HG03097 (cell line): ENCODE data around the gene SLC16A3.
"Not testable (repeated sequence)": the region's sequence is repeated elsewhere in the genome, so short reads cannot be mapped to it uniquely, and the experiment has no call there.

ENCODE experiments used
- ATAC-seq: cut with Tn5 transposase; IDR thresholded peaks from one replicate; pipeline ENCODE4 v1.9.1; 2021; ENCODE audit not compliant: unreplicated experiment, low FRiP score

SLC16A3 gene

DNA sequence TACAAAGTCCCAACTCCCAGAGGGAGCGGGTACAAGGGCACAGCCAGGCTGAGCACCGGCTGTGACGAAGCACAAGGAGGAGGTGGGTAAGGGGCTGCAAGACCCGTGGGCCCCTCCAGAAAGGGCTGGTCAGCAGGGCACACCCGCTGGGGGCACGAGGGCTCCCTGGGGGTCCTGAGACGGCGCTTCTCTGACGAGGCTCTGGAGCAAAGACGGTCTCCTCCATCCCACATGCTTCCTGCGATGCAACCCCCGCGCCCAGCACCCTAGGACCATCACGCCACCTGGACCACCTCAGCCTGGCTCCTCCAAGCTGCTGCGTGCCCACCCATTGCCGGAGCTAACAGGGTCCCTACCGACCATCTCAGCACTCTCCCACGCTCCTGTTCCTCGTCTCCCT is 24.9 kb upstream of the SLC16A3 start:
- no peak for ATAC-seq

- ATAC-seq = no peak
These were observed 23.8 kb upstream of the SLC16A3 start for GRCh38 chr17:82204831-82205719.

GRCh38 chr17:82205720-82206508 is 22.9 kb upstream of the SLC16A3 start:
- ATAC-seq = no peak

DNA sequence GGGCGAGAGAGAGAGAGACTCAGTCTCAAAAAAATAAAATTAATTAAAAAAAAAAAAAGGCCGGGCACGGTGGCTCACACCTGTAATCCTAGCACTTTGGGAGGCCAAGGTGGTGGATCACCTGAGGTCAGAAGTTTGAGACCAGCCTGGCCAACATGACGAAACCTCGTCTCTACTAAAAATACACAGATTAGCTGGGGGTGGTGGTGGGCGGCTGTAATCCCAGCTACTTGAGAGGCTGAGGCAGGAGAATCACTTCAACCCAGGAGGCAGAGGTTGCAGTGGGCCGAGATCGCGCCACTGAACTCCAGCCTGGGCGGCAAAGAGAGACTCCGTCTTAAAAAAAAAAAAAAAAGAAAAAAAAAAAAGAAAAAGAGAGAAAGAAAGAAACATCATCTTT is 18.2 kb upstream of the SLC16A3 start:
- not testable (repeated sequence) for ATAC-seq

GRCh38 chr17:82212331-82213250 is 16.3 kb upstream of the SLC16A3 start, which contains the start of gene CCDC57:
TSS of gene CCDC57 (minus strand) at chr17:82212842. CDS start at chr17:82201944, 10,898 bp downstream.
- peak; percentile 65 for ATAC-seq

DNA sequence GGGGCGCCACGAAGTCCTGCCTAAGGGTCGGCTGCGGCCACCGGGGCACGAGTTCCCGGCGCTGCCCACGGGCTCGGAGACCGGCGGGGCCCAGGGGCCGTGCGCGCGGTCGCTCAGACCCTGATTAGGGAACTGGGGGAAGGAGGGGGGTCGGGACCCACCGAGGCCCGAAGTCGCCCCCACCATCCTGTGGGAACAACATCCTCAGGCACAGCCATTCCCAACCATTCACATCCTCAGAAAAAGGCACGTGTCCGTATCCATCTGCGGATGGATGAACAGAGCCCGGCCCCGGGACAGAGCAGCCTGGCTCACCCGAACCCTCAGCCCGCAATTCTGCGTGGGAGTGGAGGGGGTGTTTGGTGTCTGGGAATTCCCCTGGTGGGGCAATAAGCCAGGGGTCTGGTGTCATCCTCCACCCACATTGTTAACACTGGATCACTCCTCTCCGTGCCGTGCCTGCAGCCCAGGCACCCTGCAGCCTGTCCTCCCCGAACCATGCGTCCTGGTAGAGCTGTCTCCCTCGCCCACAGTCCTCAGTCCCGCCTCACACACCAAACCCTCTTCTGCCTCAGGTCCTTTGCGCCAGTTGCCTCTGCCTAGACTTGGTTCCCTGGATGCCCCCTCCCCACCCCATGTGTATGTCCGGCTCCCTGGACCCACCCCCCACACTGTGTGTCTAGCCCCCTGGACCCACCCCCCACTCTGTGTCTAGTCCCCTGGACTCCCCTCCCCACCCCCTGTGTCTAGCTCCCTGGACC is 15.4 kb upstream of the SLC16A3 start:
- no peak for ATAC-seq

- no peak for ATAC-seq
These were observed 14.7 kb upstream of the SLC16A3 start for GRCh38 chr17:82214012-82214628.

DNA sequence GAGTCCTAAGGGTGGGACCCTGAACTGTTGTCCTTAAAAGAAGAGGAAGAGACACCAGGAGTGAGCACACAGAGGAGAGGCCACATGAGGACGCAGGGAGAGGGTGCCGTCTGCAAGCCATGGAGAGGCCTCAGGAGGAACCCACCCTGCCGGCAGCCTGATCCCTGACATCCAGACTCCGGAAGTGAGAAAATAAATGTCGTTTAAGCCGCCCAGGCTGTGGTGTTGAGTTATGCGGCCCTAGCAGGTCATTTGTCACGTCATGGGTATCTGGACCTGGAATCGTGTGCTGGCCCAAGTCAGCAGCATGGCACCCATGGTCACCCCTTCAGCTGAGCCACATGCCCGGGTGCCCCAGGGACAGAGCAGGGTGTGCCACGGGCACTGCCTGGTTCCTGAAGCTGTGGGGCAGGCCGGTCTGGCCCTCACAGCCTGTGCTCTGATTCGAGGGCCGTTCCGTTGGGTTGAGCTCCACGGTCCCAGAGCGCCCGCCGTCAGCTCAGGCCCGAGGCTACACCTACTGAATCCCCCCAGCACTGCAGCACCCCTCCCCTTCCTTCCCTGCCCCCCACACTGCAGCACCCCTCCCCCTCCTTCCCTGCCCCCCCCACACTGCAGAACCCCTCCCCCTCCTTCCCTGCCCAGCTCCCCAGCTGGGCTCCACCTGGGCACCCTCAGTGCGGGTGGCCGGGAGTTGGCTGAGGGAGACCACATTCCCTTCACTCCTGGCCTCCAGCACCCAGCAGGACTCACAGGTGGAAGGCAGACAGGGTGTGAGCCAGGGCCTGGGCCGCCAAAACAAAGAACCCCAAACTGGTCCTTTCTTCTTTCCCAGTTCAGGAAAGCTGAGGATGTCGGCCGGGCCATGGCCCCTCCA is 13.5 kb upstream of the SLC16A3 start:
- ATAC-seq = no peak

GRCh38 chr17:82215972-82216300 is 12.9 kb upstream of the SLC16A3 start:
- ATAC-seq = no peak

DNA sequence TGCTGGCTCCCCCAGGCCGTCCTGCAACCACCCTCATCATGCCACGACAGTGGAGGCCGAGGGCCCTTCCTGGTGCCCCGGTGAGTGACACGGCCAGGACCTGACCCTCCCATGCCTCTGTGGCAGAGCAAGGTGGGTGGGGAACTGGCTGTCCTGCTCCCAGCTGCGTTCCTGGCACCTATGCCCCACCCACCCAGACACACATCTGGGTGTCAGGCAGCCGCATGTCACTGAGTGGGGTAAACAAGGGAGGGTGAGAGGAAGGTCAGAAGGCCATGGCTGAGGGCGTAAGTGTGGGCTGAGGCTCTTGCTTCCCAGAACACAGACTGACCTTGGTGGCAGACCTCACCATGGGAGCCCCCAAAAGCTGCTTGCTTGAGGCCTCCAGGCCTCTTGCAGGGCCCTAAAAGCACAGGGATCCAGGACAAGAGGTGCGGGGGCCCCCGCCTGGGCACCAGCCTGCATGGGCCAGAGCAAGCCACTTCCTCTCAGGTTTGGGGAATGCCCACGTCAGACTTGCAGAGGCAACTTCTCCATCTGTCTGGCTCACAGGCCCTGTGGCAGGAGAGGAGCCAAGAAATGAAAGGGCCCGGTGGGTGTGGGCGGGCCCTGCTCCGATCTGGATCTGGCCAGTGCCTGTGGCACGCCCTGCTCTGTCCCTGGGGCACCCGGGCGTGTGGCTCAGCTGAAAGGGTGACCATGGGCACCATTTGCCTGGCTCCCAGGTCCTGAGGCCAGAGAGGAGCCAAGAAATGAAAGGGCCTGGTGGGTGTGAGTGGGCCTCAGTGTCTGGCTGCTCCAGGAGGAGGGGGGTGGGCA is 12.3 kb upstream of the SLC16A3 start:
- peak; percentile 37 for ATAC-seq

GRCh38 chr17:82217120-82217529 is 11.7 kb upstream of the SLC16A3 start:
- ATAC-seq = no peak

DNA sequence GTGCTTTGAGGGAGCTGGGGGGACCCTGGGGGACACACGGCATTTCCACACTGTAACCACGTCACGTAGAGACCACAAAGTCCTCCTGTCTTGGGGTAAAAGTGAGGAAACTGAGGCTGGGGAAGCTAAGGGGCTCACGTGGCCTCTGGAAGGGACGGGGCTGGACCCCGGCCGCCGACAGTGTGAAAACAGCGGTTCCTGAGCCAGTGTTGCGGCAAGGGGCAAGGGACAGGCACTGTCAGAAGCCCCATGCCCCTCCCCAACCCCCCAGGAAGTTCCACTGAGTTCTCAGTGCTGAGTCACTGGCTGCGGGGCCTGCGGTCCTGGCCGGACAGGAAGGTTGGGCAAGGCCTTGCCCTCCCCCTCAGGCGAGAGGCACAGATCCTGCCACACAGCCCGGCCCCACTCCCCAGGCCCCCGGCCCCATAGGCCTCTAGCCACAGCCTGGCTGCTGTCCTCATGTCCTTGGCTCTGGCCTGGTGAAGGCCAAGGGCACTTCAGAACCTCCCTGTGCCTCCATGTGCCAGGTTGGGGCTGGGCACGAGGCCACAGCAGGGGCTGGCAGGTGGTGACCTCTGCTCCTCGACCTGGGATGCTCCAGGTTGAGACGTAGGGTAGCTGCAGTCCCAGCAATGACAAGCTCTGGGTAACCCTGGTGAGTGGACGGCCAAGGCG is 11.2 kb upstream of the SLC16A3 start:
- ATAC-seq = no peak

DNA sequence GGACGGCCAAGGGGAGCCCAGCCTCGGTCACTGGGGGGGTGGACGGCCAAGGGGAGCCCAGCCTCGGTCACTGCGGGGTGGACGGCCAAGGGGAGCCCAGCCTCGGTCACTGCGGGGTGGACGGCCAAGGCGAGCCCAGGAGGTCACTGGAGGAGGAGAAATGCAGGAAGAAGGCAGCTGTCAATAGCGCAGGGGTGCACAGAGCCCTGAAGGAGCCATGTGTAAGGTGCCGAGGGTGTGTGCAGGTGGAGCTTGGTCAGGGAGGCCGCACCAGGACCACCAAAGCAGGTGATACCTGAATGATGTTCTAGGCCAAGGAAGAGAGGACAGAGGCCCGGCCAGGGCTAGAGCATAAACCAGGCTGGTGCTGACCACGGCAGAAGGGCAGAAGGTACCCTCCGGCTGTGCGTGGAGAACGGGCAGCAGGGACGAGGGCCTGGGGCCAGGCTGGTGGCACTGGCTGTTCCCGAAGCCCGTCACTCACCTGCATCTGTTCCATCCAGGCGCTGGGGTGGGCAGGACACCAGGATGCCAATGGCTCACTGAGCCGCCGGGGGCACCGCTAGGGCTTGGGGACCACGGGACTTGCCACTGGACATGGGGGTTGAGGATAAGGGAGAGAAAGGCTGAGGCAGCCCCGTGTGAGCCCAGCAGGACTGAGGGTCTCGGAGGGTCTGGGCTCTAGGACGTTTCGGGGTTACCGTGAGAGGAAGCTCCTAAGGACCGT is 10.3 kb upstream of the SLC16A3 start:
- no peak for ATAC-seq

DNA sequence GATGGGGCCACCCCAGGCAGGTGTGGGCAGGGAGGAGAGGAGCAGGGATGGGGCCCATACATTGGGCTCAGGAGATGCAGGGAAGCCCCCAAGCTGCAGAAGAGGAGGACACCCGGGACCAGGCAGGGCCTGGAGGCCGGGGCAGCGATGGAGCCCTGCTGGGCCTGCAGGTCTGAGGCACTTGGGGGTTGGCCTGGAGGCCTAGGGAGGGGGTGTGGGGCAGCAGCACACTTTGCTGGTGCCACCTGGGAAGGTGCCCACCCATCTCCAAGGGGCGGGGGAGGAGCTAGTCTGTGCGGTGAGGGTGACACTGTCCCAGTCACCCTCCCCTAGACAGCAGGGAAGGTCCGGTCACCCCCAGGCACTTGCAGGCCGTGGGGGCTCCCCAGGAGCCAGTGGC is 9.8 kb upstream of the SLC16A3 start:
- ATAC-seq = no peak

GRCh38 chr17:82219753-82220709 is 8.8 kb upstream of the SLC16A3 start:
- ATAC-seq = no peak
